ENCODE data around the gene MZF1.
A peak's percentile ranks its signal among the peaks of the same experiment; 100 is the strongest.

MZF1 gene

GRCh38 chr19:58563034-58563573 is 10.0 kb downstream of the MZF1 start:
- peaks cover 42% of the 10 kb centered on the region for H3K4me1 Mint-ChIP-seq
- H3K27ac Mint-ChIP-seq (ENCODE audit: low read depth): no peak overlapping the region
- peak overlapping the region; percentile 96 for H3K4me3 Mint-ChIP-seq
- no peaks in the 10 kb centered on the region for H3K27me3 Mint-ChIP-seq
- peaks cover 23% of the 10 kb centered on the region for H3K36me3 Mint-ChIP-seq (ENCODE audit: insufficient read depth)
- ATAC-seq (replicated peaks; ENCODE audit: extremely low read depth, poor library complexity, severe bottlenecking) (no peak), DNase-seq (ENCODE audit: low spot score in 2 of 2) (no peak)
- no peaks in the 10 kb centered on the region for H3K9me3 Mint-ChIP-seq

- no peak for DNase-seq (ENCODE audit: low spot score in 2 of 2)
- Mint-ChIP-seq H3K4me1 (peaks cover 48% of the 10 kb centered on the region), H3K27ac (ENCODE audit: low read depth) (no peak overlapping the region), H3K27me3 (no peaks in the 10 kb centered on the region), H3K9me3 (no peaks in the 10 kb centered on the region), H3K36me3 (ENCODE audit: insufficient read depth) (peaks cover 28% of the 10 kb centered on the region), H3K4me3 (peak overlapping the region; percentile 96)
- no peak for ATAC-seq (replicated peaks; ENCODE audit: extremely low read depth, poor library complexity, severe bottlenecking)
These were observed 10.8 kb downstream of the MZF1 start for GRCh38 chr19:58562122-58563033.

- Mint-ChIP-seq H3K4me3 (peak overlapping the region; percentile 96), H3K27me3 (no peaks in the 10 kb centered on the region), H3K4me1 (peaks cover 56% of the 10 kb centered on the region), H3K27ac (ENCODE audit: low read depth) (no peak overlapping the region), H3K9me3 (no peaks in the 10 kb centered on the region), H3K36me3 (ENCODE audit: insufficient read depth) (peaks cover 32% of the 10 kb centered on the region)
- DNase-seq (ENCODE audit: low spot score in 2 of 2) (no peak), ATAC-seq (replicated peaks; ENCODE audit: extremely low read depth, poor library complexity, severe bottlenecking) (no peak)
These were observed 11.6 kb downstream of the MZF1 start for GRCh38 chr19:58561373-58562121.

- H3K36me3 Mint-ChIP-seq (ENCODE audit: insufficient read depth): peaks cover 32% of the 10 kb centered on the region
These were observed 12.2 kb downstream of the MZF1 start for GRCh38 chr19:58560921-58561320.

GRCh38 chr19:58560007-58560887 is 12.9 kb downstream of the MZF1 start:
- Mint-ChIP-seq H3K27me3 (no peaks in the 10 kb centered on the region), H3K9me3 (no peaks in the 10 kb centered on the region), H3K4me1 (peaks cover 65% of the 10 kb centered on the region), H3K4me3 (peak overlapping the region; percentile 96), H3K27ac (ENCODE audit: low read depth) (peak overlapping the region; percentile 94), H3K36me3 (ENCODE audit: insufficient read depth) (peaks cover 29% of the 10 kb centered on the region)
- ATAC-seq (replicated peaks; ENCODE audit: extremely low read depth, poor library complexity, severe bottlenecking) (no peak), DNase-seq (ENCODE audit: low spot score in 2 of 2) (no peak)

More at GRCh38 chr19:58560921-58561320, 12.2 kb downstream of the MZF1 start:
- Mint-ChIP-seq H3K4me1 (peaks cover 62% of the 10 kb centered on the region), H3K27me3 (no peaks in the 10 kb centered on the region), H3K9me3 (no peaks in the 10 kb centered on the region), H3K4me3 (peak overlapping the region; percentile 96), H3K27ac (ENCODE audit: low read depth) (peak overlapping the region; percentile 13)
- DNase-seq (ENCODE audit: low spot score in 2 of 2) (no peak), ATAC-seq (replicated peaks; ENCODE audit: extremely low read depth, poor library complexity, severe bottlenecking) (no peak)

GRCh38 chr19:58559275-58560006 is 13.7 kb downstream of the MZF1 start:
- ATAC-seq (replicated peaks; ENCODE audit: extremely low read depth, poor library complexity, severe bottlenecking): no peak
- no peak for DNase-seq (ENCODE audit: low spot score in 2 of 2)
- peak overlapping the region; percentile 94 for H3K27ac Mint-ChIP-seq (ENCODE audit: low read depth)
- no peaks in the 10 kb centered on the region for H3K9me3 Mint-ChIP-seq
- H3K27me3 Mint-ChIP-seq: no peaks in the 10 kb centered on the region
- peaks cover 72% of the 10 kb centered on the region for H3K4me1 Mint-ChIP-seq
- peak overlapping the region; percentile 96 for H3K4me3 Mint-ChIP-seq
- peaks cover 36% of the 10 kb centered on the region for H3K36me3 Mint-ChIP-seq (ENCODE audit: insufficient read depth)

GRCh38 chr19:58558623-58559274 is 14.4 kb downstream of the MZF1 start:
- Mint-ChIP-seq H3K4me1 (peaks cover 76% of the 10 kb centered on the region), H3K27ac (ENCODE audit: low read depth) (peak overlapping the region; percentile 94), H3K4me3 (peak overlapping the region; percentile 96), H3K9me3 (no peaks in the 10 kb centered on the region), H3K36me3 (ENCODE audit: insufficient read depth) (peaks cover 37% of the 10 kb centered on the region), H3K27me3 (no peaks in the 10 kb centered on the region)
- peak; percentile 70 for ATAC-seq (replicated peaks; ENCODE audit: extremely low read depth, poor library complexity, severe bottlenecking)
- peak; percentile 100 for DNase-seq (ENCODE audit: low spot score in 2 of 2)

GRCh38 chr19:58558066-58558622 is 15.0 kb downstream of the MZF1 start, which contains the start of gene UBE2M:
Gene UBE2M (minus strand): TSS chr19:58558611. CDS start chr19:58558381, 230 bp downstream.
- ATAC-seq (replicated peaks; ENCODE audit: extremely low read depth, poor library complexity, severe bottlenecking): peak; percentile 31
- H3K27me3 Mint-ChIP-seq: no peaks in the 10 kb centered on the region
- peak in 1 of 2 donors; percentile 45 for DNase-seq (ENCODE audit: low spot score in 2 of 2)
- peaks cover 36% of the 10 kb centered on the region for H3K36me3 Mint-ChIP-seq (ENCODE audit: insufficient read depth)
- peaks cover 74% of the 10 kb centered on the region for H3K4me1 Mint-ChIP-seq
- peak within 1 kb of the TSS; percentile 94 for H3K27ac Mint-ChIP-seq (ENCODE audit: low read depth)
- peak within 1 kb of the TSS; percentile 96 for H3K4me3 Mint-ChIP-seq
- no peaks in the 10 kb centered on the region for H3K9me3 Mint-ChIP-seq

GRCh38 chr19:58557221-58558065 is 15.7 kb downstream of the MZF1 start:
- peak overlapping the region; percentile 94 for H3K27ac Mint-ChIP-seq (ENCODE audit: low read depth)
- no peaks in the 10 kb centered on the region for H3K27me3 Mint-ChIP-seq
- no peaks in the 10 kb centered on the region for H3K9me3 Mint-ChIP-seq
- DNase-seq (ENCODE audit: low spot score in 2 of 2): no peak
- H3K4me3 Mint-ChIP-seq: peak overlapping the region; percentile 96
- H3K36me3 Mint-ChIP-seq (ENCODE audit: insufficient read depth): peaks cover 37% of the 10 kb centered on the region
- no peak for ATAC-seq (replicated peaks; ENCODE audit: extremely low read depth, poor library complexity, severe bottlenecking)
- H3K4me1 Mint-ChIP-seq: peaks cover 80% of the 10 kb centered on the region

GRCh38 chr19:58556622-58557220 is 16.4 kb downstream of the MZF1 start:
- Mint-ChIP-seq H3K4me1 (peaks cover 77% of the 10 kb centered on the region), H3K36me3 (ENCODE audit: insufficient read depth) (peaks cover 39% of the 10 kb centered on the region), H3K4me3 (peak overlapping the region; percentile 96), H3K9me3 (no peaks in the 10 kb centered on the region), H3K27ac (ENCODE audit: low read depth) (peak overlapping the region; percentile 78), H3K27me3 (no peaks in the 10 kb centered on the region)
- no peak for ATAC-seq (replicated peaks; ENCODE audit: extremely low read depth, poor library complexity, severe bottlenecking)
- DNase-seq (ENCODE audit: low spot score in 2 of 2): no peak
